A673 (cell line): ENCODE data around the gene TBC1D22A. TPM values are rescaled to one million over a fixed set of nuclear protein-coding genes. Genes with fewer than 3 reads are reported as not detected.

Experiments used
- BruUV-seq: library from RNA; stranded (reverse); fragments of 400-500 nt; replicated peaks from 2 replicates; lab custom pipeline; 2021; lab: Mats Ljungman, UMichigan
- CTCF ChIA-PET: fragments of 300-600 bp; sonication (Branson Sonifier 250); formaldehyde crosslinking; loops from one replicate; lab custom pipeline; 2022; ENCODE audit warnings: antibody characterized with exemption; lab: Charles Lee
- POLR2A ChIA-PET: fragments of 300-600 bp; sonication (Branson Sonifier 250); formaldehyde crosslinking; loops from one replicate; lab custom pipeline; 2022; ENCODE audit warnings: antibody characterized with exemption; ENCODE audit not compliant: low non-redundant PET; lab: Charles Lee
- DNase-seq: peaks from one replicate; pipeline ENCODE4 v3.0.0-alpha.2; 2015; ENCODE audit warnings: low spot score
- H3K27ac ChIP-seq: fragments of 200-600 bp; sonication (generic); 2 replicates; pipeline ENCODE4 v1.5.1; 2016; ENCODE audit warnings: mixed run types, low read depth, mild to moderate bottlenecking, mixed read lengths, antibody characterized with exemption, low read length; ENCODE audit not compliant: poor library complexity, severe bottlenecking
- H3K27me3 ChIP-seq: fragments of 200-600 bp; sonication (generic); replicated peaks from 2 replicates; pipeline ENCODE4 v1.6.1; 2017; ENCODE audit warnings: mixed run types, low read depth, mild to moderate bottlenecking, mixed read lengths, antibody characterized with exemption, low read length; ENCODE audit not compliant: insufficient read depth, poor library complexity
- H3K36me3 ChIP-seq: fragments of 200-600 bp; sonication (generic); 2 replicates; pipeline ENCODE4 v1.6.1; 2016; ENCODE audit warnings: mixed run types, mild to moderate bottlenecking, mixed read lengths, antibody characterized with exemption, low read length; ENCODE audit not compliant: insufficient read depth, poor library complexity, severe bottlenecking
- H3K4me1 ChIP-seq: fragments of 200-600 bp; sonication (generic); 2 replicates; pipeline ENCODE4 v1.6.1; 2017; ENCODE audit warnings: mixed run types, mild to moderate bottlenecking, mixed read lengths, antibody characterized with exemption, low read length; ENCODE audit not compliant: insufficient read depth, poor library complexity, severe bottlenecking
- H3K4me3 ChIP-seq: fragments of 200-600 bp; sonication (generic); 2 replicates; pipeline ENCODE4 v1.5.1; 2016; ENCODE audit warnings: low read depth, mixed run types, mild to moderate bottlenecking, mixed read lengths, low read length; ENCODE audit not compliant: poor library complexity, severe bottlenecking
- H3K9me3 ChIP-seq: fragments of 200-600 bp; sonication (generic); 2 replicates; pipeline ENCODE4 v1.6.1; 2016; ENCODE audit warnings: mixed run types, low read depth, mild to moderate bottlenecking, mixed read lengths, antibody characterized with exemption, low read length; ENCODE audit not compliant: poor library complexity, severe bottlenecking
- CTCF ChIP-seq: fragments of 300-800, 200-600 bp; sonication (generic); conservative IDR thresholded peaks from 2 replicates; pipeline ENCODE4 v1.5.1; 2017; ENCODE audit warnings: low read depth, mild to moderate bottlenecking, antibody characterized with exemption, low read length, moderate library complexity, mixed read lengths
- EZH2 ChIP-seq: fragments of 200-600 bp; sonication (generic); IDR thresholded peaks from 2 replicates; pipeline ENCODE4 v1.6.1; 2017; ENCODE audit warnings: borderline replicate concordance, low read depth, mild to moderate bottlenecking, mixed read lengths, antibody characterized with exemption, low read length; ENCODE audit not compliant: poor library complexity, severe bottlenecking
- intact Hi-C: fragments of 100-400 bp; cut with micrococcal nuclease; formaldehyde crosslinking; loops from one replicate; pipeline ENCODE4 v1.10.0; 2022; ENCODE audit not compliant: unreplicated experiment
- total RNA-seq: library from RNA; stranded (reverse); gene quantifications from 2 replicates; pipeline ENCODE4 v1.2.3, GENCODE V29; 2021

TBC1D22A gene
- total RNA-seq, 1 experiment from 2014 or later = 22.5 TPM

GRCh38 chr22:46906326-46907045 is 144.0 kb downstream of the TBC1D22A start:
- DNase-seq = no peak
- CTCF ChIA-PET = interaction anchor here (0.6 kb wide), 1 partner anchor 21 kb away, joined by 3 read pairs; no protein-coding TSS in a partner anchor
- intact Hi-C loops = no loop called here

GRCh38 chr22:46907241-46908215 is 145.1 kb downstream of the TBC1D22A start:
- no peaks in the 10 kb centered on the region for H3K27me3 ChIP-seq
- no peak for TF ChIP-seq CTCF
- TF ChIP-seq EZH2 = no peak
- DNase-seq = no peak
- intact Hi-C loops = no loop called here
- H3K4me1 ChIP-seq = no peaks in the 10 kb centered on the region
- no peak overlapping the region for H3K27ac ChIP-seq
- POLR2A ChIA-PET = no interaction called here
- CTCF ChIA-PET = no interaction called here
- BruUV-seq = no TSS peak
- no peaks in the 10 kb centered on the region for H3K9me3 ChIP-seq
- H3K4me3 ChIP-seq = no peak overlapping the region
- no peaks in the 10 kb centered on the region for H3K36me3 ChIP-seq

More at GRCh38 chr22:46906326-46907045, 144.0 kb downstream of the TBC1D22A start:
- no peak overlapping the region for H3K27ac ChIP-seq
- POLR2A ChIA-PET = no interaction called here
- H3K27me3 ChIP-seq = no peaks in the 10 kb centered on the region
- H3K4me3 ChIP-seq = no peak overlapping the region
- no peaks in the 10 kb centered on the region for H3K4me1 ChIP-seq
- no peaks in the 10 kb centered on the region for H3K9me3 ChIP-seq
- no TSS peak for BruUV-seq
- TF ChIP-seq CTCF (no peak), EZH2 (no peak)
- no peaks in the 10 kb centered on the region for H3K36me3 ChIP-seq

- H3K9me3 ChIP-seq = no peaks in the 10 kb centered on the region
- CTCF ChIA-PET = no interaction called here
- no peaks in the 10 kb centered on the region for H3K27me3 ChIP-seq
- no peak overlapping the region for H3K4me3 ChIP-seq
- POLR2A ChIA-PET = no interaction called here
- TF ChIP-seq CTCF = no peak
- TF ChIP-seq EZH2 = no peak
- DNase-seq = no peak
- no peaks in the 10 kb centered on the region for H3K4me1 ChIP-seq
- H3K27ac ChIP-seq = no peak overlapping the region
- no TSS peak for BruUV-seq
- intact Hi-C loops = no loop called here
- H3K36me3 ChIP-seq = no peaks in the 10 kb centered on the region
Measured at GRCh38 chr22:46908641-46909107, 146.2 kb downstream of the TBC1D22A start.
